HG02970 (cell line): ENCODE measurements around the gene LBX2.
A peak's percentile ranks its signal among the peaks of the same experiment; 100 is the strongest.

ENCODE experiments used
- ATAC-seq: cut with Tn5 transposase; IDR thresholded peaks from one replicate; pipeline ENCODE4 v1.9.1; 2021; ENCODE audit warnings: mild to moderate bottlenecking, moderate library complexity, moderate number of reproducible peaks; ENCODE audit not compliant: unreplicated experiment, low FRiP score

Gene LBX2

DNA sequence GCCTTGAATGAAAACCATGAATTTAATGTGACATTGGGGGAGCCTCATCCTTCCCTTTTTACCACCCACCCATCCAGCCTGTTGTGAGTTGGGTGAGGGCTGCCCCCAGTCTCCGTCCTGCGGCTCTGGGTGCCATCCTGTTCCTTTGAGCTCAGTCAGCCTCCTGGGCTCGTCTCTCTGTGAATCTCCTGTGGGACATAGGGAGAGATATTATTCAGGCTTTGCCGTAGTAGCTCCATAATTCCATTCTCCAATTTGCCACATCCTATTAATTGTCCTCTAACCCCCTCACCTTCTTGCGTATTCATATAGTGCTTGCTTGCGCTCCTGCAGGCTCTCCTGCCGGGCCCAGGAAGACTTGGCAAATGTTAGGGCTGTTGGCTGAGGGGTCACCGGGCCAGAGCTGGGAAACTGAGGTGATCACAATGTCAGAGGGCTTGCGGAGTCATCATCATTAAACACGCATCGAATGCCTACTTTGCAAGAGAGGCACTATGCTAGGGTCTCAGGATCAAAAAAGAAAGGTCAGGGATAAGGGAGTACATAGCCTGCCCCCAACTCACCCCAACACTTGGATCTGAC, 27.3 kb upstream of the LBX2 start:
- no peak for ATAC-seq

DNA sequence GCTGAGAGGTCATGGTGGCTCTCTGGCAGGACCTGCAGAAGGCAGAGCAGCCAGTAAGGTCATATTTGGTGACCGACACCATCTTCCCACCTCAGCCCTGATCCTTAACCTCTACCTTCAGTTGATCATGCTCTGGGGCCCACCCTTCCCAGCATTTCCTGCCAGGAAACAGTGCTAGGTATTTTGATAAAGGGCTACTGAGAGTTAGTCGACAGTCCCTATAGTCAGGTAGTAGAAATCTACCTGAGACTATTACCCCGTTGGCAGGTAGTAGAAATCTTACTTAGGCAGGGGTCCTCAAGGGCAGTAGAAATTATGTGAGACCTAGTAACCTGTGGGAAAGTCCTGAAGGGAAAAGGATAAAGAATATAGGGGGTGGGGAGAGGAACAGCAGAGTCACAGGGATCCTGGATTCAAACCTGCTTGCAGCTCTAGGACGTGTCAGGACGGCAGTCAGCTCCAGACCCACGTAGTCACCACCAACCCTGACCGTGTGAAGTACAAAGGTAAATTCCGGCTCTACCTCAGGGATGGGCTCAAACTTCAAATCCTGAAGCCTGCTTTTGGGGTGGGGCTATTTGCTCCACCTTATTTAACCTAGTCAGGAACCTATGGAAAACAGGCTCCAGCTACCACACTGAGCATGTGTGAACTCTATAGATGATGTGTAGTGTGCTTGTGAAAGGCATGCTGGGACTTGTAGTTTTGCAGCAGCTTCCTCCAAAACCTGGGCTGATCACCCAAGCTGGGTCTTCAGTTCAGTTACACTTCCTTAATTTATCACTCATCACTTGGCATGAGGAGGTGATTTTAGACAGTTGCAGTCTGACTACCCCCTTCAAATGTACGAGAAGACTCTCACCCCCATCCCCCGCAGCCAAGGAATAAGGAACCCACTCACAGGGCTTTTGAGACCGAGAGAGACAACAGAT, 26.6 kb upstream of the LBX2 start, which contains the start of gene DQX1:
DQX1 (minus strand) TSS at position 515 of the 932 bp plus-strand sequence; CDS start at position 13, 502 bp downstream.
- ATAC-seq: no peak

- no peak for ATAC-seq
Measured at GRCh38 chr2:74524955-74525716, 25.7 kb upstream of the LBX2 start.

- no peak for ATAC-seq
Measured at GRCh38 chr2:74524005-74524404, 24.6 kb upstream of the LBX2 start.

DNA sequence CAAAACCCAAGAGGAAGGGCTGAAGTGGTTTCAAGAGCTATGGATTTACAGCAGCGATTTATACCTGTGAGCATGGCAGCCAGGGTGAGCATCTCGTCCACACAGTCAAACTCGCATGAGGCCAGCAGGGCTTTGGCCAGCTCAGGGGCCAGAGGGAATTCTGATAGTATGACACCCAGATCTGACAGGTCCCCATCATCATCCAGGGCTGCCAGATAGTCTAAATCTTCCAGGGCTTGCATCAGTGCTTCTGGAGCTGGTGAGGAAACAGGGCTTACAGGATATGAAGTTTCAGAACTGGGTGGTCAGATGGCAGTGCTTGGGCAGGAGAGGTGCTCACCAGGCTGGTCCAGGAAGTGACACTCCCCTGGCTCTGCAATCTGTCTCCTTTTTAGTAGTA, 23.1 kb upstream of the LBX2 start:
- ATAC-seq: no peak

DNA sequence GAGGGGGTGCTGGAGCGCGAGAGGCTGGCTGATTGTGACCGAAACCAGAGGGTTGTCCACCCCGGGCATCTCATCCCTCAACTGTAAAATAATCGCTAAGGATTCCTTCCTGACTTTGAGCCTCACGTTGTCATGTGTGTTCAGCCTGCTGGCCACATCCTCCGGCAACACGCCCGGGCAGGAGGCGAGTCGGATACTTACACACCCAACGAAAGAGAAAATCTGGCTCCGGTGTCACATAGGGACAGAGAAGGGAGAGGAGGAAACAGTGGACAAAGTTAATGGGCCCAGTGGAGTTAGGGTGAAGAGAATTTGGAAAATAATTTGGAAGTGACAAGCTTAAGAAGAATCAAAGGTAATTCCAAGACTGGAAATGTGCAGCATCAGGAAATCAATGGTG, 17.2 kb upstream of the LBX2 start:
- ATAC-seq: no peak

GRCh38 chr2:74515981-74516633, 16.7 kb upstream of the LBX2 start:
- ATAC-seq: no peak

DNA sequence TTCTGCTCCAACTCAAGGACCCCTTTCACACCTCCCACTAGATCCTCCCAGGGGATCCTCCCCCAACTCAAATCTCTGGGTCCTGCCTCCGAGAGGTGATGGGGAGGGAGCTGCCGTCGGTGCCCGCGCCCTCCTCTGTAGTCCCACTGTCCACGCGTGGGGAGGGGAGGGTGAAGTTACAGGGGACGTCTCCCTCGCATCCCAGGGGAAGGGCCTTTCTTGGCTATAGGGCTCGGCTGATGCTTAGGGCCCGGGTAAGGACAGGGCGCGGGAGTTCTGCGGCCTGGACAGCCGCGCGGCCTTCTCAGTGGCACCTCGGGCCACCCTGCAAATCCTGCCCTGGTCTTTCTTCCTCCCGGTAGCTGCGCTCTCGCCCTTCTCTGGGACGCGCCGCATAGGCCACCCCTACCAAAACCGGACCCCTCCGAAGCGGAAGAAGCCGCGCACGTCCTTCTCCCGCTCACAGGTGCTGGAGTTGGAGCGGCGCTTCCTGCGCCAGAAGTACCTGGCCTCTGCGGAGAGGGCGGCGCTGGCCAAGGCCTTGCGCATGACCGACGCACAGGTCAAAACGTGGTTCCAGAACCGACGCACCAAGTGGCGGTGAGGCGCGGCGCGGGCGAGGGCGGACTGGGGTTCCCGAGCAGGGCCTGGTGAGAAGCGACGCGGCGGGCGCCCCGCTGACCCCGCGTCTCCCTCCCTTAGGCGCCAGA, 16.0 kb upstream of the LBX2 start:
- no peak for ATAC-seq

- ATAC-seq: no peak
Measured at GRCh38 chr2:74514368-74515270, 15.2 kb upstream of the LBX2 start, which contains the start of gene TLX2. Gene TLX2 (plus strand): TSS chr2:74514450. CDS start chr2:74514807, 357 bp downstream.

DNA sequence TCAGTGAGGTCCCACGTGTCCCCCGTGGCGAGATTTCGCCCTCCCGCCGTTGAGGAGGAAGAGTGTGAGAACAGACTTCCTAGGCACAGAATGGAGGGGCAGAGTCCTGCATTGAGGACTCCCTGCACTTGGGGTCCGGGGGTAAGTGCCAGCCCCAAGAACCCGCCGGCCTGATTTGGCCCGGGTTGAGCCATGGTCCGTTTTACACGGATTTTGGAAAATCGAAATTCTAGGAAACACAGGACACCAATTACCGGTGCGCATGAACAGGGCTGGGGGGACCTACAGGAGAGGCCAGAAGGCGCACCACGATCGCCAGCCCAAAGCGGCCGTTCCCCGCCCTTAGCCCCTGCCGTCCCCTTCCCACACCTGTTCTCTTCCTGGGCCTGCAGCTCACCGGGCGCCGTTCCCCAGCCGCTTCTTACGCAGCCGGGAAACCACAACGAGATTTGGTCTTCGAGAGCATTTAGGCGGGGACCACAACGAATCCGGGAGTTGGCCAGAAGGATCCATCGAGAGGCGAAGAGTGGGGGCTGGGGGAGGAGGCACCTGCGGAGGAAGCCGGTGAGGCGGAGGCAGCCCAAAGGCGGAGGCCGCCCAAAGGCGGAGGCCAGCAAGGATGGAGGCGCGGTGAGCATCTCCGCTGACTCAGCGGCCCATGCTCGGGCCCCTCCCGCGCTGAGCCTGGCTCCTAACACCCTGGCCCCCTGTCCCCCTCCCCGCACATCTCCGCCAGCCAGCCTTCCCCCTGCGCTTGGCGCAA, 14.4 kb upstream of the LBX2 start:
- no peak for ATAC-seq

GRCh38 chr2:74512744-74513604, 13.6 kb upstream of the LBX2 start:
- ATAC-seq: no peak

GRCh38 chr2:74511104-74511989, 11.9 kb upstream of the LBX2 start:
- no peak for ATAC-seq

DNA sequence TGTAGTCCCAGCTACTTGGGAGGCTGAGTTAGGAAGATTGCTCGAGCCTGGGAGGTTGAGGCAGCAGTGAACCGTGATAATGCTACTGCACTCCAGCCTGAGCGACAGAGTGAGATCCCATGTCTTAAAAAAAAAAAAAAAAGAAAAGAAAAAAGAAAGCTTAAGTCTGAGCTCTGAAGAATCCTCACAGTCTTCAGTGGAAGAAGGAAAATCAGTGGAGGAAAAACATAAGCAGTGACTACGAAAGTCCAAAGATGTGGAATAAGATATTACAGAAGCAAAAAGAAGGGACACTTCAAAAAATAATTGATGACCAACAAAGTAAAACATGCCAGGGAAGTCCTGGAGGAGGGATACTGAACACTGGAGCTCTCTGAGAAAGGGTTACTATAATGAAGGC, 10.9 kb upstream of the LBX2 start:
- ATAC-seq: no peak

DNA sequence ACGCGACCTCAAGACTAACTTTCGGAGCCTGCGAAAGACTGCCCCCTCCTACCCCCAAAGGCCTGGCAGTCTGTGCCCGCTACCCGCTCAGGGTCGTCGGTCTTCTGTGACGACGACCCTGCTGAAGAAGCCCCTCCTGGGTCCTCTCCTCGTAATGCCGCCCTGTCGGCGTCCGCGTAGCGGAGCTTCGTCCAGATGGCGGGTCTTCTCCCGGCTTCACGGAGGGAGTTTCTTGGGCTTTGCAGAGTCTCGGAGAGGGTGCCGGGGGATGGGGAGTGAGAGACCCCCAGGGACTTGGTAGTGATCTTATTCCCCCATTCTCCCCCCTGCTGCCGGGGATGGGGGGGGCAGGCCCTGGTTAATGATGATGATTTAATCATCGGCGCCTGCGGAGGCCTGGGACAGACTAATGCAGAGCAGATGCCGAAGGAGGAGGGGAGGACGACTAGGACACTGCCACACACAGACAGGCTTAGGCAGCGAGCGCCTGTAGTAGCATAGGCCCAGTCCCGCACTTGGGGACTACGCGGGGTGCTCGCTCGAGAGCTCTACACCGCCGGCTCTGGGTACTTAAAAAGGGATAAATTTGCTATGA, 8.6 kb upstream of the LBX2 start:
- ATAC-seq: peak; percentile 6

GRCh38 chr2:74507145-74507925, 7.9 kb upstream of the LBX2 start, which contains the start of gene PCGF1:
Gene PCGF1 (minus strand): TSS chr2:74507695. CDS start chr2:74507668, 27 bp downstream.
- peak; percentile 84 for ATAC-seq
